HG03565 (cell line): ENCODE measurements around the gene TFCP2L1.

Source experiments
- ATAC-seq: cut with Tn5 transposase; IDR thresholded peaks from one replicate; pipeline ENCODE4 v1.9.1; 2021; ENCODE audit warnings: mild to moderate bottlenecking, moderate library complexity; ENCODE audit not compliant: unreplicated experiment

Gene TFCP2L1

DNA sequence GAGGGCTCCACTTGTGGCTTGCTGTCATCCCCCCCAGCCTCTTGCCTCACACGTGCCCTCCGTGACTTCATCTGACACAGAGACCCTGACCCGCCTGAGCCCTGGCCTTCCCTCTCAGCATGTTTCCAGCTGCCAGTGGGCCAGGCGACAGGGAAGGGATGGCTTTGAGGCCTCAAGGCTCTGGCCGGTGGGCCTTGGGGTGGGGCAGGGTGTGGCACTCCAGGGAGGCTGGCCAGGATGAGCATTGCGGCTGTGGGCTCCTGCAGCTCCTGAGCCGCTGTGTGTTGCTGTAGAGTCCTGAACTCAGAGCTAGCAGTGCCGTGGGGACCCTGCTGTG is 85.0 kb downstream of the TFCP2L1 start:
- no peak for ATAC-seq

DNA sequence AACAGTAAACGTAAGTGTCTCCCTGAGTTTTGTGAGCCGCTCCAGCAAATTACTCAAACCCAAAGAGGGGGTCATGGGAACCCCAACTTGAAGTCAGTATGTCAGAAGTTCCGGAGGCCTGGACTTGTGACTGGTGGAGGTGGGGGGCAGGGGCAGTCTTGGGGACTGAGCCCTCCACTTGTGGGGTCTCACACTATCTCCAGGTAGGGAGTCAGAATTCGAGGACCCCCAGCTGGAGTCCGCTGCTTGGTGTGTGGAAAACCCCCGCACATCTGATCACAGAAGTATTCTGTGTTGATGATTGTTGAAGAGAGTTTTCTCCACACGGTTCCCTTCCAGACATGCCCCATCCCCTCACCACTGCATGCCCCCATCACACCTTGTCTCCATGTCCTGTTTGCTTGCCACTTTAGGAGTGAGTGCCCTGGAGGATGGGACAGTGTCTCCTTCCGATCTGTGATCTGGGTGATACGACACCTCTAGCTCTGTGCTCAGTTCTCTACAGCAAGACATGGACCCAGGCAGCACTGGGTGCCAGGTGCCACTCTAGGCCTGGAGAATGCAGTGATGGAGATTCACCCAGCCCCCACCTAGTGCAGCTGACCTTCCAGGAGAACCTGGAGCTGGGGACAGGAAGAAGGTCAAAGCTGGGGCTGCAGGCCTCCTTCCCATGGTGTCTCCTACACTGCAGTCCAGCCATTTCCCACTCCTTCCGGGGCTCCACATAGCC is 85.6 kb downstream of the TFCP2L1 start:
- ATAC-seq: no peak

DNA sequence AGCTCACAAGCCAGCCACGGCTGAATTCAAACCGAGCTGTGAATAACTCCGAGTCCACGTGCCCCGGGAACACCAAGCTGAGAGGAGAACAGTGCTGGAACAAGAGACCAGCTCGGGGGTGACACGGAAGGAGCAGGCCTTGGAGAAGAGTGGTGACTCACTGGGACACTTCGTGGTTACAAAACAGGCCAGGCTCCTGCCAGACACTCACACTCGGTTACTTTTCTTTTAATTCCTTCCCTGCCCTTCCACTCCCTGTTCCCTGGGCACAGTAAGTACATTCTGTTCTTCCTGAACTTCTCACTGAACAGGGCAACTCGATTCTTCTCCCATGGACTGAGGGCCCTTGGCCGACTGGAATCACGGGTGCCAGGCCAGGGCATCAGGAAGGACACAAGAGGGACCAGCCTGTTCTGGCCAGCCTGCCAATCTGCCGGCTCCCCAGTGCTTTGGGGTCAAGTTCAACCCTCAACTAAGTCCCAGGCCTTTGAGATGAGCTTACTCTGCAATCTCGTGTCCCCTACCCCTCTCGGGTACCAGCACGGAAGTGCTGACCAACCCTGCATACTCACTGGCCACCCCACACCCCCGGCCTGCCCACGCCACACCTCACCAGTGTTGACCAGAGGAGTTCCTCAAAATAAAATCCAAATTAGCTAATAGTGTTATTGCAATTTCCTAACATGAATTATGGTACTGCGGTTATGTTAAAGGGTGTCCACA is 87.5 kb downstream of the TFCP2L1 start:
- ATAC-seq: no peak

DNA sequence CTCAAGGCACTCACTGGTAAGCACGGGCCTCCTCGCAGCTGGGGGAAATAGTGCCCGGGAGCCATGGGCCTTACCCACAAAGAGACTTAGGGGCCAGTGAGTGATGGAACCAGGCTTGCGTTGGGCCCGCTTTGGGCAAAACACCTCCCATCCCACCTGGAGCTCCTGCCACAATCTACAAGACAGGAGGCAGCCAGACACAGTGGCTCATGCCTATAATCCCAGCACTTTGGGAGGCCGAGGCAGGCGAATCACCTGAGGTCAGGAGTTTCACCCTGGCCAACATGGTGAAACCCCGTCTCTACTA is 88.2 kb downstream of the TFCP2L1 start:
- ATAC-seq: no peak

DNA sequence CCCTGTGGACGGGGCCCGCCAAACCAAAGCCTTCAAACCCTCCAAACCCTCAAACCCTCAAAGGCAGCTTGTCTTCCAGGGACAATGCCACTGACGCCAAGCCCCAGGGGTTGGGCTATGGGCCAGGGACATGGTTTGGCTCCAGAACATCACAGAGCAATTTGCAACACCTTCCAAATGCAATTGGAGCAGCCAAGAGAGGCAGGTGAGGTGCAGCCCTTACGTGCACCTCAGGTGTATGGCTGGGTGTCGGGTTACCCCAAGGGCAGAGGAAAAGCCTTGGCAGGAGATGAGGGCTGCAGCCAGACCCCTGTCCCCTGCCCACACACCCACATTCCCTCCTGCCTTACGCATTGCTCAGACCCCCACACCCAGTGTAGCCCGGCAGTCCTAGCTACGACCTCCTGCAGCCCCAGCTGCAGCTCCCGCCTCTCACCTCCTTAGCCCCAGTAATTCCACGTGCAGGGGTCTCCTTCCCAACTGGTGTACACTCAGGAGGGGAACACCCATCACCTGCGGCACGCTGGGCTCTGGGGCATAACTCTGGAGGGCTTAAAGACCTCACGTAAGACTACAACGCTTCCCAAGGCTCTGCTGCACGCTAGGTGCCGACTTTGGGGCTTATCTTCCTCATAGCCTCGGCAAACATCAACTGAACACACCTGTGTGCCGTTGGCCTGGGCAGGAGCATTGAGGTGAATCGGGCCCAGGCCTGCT is 88.7 kb downstream of the TFCP2L1 start:
- ATAC-seq: no peak

DNA sequence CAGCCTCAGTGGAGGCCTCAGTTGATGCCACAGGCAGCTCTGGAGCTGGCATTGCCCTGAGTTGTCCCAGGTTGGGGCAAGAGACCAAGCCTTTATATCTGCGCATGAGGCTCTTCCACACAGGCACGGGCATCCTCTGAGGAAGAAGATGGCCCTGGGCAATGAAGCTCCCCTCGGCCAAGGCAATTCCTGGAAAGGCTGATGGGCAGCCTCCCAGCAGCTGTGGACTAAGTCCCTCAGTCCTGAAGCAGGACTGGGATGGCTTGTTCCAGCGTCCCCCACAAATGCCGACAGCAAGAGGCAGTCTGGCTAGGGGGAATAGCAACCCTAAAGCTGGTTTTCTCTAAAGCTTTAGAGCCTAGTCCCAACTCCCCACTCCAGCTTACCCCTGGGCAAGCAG is 90.0 kb downstream of the TFCP2L1 start:
- ATAC-seq: no peak

DNA sequence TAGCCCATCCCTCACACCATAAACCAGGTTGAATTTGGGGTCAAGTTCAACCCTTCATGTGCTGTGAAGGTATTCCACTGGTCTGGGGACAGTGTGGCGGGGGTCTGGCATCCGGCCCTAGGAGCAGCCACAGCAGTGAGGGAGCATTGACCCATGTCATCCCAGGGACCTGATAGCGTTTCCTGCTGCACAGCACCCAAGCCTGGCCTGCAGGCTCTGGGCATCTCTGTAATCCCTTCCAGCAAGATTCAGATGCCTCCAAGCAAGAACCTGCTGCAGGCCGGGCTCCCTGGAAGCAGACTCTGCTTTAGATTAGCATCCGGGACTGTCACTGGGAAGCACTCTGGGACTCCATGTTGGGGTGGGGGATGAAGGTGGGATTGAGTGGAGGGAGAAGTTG is 90.4 kb downstream of the TFCP2L1 start:
- ATAC-seq: no peak

DNA sequence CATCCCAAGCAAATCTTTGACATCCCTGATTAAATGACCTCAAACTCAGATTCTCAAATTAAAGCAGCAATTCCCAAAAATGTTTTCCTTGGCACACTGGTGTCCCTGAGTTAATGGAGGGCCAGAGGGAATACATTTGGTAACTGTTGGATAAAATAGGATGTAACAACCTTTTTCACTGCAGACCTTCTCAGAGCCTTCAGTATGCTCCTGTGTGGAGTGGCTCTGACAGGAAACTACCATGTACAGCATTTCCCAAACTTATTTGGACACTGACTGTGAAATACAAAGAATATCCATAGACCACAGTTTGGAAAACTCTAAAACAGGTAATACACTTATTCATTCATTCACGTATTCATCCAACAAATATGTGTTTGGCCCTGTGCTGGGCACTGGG is 91.8 kb downstream of the TFCP2L1 start:
- ATAC-seq: no peak

DNA sequence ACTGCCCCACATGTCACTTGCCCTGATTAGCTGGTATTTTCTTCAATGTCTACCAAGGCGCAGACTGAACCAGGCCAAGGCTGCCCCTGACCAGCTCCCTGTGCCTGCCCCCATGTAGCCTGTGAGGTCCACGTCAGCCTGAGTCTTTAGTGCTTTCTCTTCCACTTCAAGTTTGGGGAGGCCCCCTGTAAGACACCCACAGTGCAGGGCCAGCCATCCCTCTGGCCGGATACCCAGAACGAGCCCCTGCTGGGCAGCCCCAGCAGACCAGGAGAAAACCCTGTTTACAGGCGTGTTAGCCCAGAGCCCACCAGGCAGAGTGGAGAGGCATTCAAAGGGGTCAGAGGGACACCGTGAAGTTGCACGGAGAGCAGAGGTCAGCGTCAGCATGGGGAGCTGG is 92.4 kb downstream of the TFCP2L1 start:
- no peak for ATAC-seq

DNA sequence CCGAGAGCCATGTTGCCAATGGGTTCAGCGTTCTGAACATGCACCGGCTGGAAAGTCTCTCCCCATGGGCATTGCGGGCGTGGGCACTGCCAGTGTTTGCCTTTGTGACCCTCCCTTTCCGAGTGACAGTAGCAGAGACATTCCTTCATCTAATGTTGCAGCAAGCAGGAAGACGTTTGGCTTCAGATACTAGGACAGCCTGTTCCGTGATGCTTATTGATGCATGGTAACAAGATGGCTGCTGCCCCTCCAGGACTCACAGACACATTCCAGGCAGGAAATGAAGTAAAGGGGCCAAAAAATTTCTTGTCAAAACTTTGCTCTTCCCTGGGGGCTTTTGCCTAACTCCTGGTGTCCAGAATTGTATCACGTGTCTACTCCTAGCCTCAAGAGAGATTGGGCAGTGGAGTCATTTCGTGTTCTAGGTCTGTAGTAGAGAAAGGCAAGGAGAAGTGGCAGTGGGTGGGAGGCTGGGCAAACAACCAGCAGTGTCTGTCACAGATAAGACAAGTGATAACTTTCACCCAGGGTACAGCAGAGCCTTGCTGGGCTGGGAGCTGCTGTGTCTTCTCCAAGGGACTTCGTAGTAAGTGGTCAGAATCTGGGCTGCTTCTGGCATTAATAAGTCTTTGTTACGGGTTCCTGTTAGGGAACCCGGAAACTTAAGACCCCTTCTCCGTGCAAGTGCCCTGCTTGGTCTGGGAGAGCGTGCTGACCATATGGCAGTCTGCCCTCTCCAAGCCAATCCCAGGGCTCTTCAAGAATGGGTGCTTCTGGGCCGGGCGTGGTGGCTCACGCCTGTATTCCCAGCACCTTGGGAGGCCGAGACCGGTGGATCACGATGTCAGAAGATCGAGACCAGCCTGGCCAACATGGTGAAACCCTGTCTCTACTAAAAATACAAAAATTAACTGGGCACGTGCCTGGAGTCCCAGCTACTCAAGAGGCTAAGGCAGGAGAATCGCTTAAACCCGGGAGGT is 93.5 kb downstream of the TFCP2L1 start:
- ATAC-seq: no peak

DNA sequence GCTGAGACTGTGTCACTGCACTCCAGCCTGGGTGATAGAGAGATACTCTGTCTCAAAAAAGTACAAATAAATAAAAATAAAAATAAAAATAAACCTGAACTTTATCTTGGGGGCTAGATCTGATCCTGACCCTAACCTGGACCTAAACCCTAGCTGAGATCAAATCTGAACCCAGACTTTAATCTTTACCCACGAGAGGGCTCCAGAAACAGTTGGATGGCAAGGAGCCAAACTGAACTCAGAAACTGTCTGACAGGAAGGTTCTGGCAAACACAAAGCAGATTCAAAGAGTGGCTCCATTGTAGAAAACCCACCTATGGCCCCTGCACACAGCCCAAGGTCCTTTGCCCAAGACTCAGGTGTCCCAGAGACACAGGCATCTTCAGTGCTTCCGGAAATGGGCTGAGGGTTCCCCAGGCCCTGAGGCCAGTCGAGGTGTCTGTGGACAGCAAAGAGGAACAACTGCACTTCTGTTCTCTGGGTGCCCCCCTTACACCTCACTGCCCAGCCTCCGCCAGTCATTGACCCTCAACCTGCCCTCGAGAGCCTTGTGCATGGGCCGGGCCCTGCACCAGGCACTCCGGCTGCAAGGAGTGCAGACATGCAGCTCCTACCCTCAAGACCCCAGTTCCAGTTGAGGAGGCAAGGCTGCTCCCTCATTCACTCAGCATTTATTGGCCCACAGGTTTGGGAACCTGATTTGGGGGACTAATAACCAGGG is 95.2 kb downstream of the TFCP2L1 start:
- ATAC-seq: no peak

DNA sequence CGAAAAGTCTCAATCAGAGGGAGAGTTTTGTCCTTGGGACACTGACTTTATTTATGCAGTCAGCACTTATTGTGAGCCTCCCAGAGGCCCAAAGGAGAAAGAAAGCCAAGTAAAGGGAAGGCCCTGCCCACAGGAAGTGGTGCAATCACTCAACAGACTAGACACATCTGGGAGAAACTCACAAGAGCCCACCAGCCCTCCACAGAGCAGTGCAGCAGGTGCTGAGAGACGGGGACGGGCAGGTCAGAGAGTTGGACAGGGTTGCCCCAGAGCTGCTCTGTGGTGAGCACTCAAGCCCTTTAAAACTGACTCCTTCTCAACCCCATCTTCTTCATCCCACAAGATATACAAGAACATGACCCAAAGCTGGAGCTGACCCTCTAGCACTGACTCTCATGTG is 96.0 kb downstream of the TFCP2L1 start:
- no peak for ATAC-seq

DNA sequence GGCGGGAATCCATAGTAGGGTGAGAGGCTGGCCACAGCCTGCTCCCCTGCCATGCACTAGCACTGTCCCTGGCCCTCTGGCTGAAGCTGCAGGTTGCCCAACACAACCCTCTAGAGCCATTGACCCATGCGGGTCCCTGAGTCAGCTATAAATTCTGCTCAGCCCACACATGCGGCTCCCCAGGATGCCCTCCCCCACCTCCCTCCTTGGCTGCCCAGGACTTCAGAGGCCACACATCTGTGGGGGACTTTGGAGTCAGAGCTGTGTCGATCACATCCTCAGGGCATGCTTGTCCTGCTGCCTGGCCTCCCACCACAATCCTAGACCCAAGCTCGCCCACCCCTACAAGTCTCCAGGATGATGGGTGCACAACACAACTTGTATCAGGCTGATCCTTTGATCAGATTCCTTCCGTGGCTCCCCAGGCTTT is 97.0 kb downstream of the TFCP2L1 start:
- no peak for ATAC-seq

DNA sequence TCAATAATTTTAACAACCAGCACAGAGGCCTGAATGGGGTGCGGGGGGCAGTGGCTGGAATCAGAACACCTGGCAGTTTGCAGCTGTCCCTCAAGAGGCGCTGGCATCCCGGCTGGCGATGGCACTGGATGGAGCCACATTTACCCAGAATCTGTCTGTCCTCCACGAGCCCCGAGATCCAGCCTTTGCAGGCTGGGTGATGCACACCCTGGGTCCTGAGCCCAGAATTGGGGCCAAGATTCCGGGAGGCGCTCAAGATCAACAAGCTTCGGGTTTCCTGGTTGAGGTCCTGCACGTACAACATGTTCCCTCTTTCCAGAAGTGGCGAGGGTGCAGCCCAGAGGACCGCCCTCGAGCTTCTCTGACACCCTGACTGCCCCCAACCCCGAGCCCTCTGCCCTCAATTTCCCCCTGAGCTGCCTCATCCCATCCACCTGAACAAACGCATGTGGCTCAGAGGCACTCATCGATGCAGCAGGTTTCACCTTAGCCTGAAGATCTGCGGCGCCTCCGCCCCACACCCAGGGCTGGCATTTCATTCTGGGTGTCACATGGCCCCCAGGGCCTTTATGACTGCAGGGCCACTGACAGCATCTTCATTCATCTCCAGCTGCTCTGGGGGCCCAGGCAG is 97.5 kb downstream of the TFCP2L1 start:
- ATAC-seq: no peak

DNA sequence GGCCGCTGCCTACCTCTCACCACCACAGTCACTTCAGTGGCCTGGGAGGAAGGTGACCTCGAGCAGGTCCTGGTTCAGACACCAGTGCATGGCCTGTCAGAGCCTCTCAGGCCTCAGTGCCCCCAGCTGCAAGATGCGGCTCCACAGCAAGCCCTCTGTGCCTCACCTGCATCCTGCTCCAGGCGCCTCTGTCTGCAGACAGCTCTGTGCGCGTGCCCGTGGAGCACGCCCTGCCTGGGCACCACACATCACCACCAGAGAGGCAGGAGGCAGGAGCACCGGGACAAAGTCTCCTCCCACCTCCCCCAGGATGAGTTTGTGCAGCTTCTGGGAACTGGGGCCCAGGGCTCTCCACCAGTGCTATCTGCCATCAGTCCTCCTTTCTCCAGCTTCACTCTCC is 98.7 kb downstream of the TFCP2L1 start:
- ATAC-seq: no peak

DNA sequence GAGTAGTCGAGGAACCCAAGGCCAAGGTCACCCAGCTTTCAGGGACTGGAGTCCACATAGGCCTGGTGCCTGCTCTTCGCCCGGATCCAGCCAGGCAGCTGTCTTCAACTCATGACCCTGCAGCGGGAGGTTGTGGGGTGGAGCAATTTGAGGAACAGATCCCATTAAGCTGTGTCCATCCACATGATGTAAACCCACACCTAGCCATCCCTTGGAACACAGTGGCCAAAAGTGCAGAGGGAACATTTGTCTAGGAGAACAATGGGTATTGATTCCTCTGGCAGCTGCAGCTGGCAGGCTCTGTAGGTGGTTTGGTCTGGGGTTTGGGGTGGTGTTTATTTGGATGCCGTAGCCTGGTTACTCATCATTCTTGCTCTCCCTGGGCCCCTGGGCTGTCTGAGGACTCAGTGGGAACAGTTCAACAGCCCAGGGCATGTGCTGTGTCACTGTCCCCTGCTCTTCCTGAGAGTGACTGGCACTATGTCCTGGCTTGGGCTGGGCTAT is 99.4 kb downstream of the TFCP2L1 start:
- ATAC-seq: no peak

DNA sequence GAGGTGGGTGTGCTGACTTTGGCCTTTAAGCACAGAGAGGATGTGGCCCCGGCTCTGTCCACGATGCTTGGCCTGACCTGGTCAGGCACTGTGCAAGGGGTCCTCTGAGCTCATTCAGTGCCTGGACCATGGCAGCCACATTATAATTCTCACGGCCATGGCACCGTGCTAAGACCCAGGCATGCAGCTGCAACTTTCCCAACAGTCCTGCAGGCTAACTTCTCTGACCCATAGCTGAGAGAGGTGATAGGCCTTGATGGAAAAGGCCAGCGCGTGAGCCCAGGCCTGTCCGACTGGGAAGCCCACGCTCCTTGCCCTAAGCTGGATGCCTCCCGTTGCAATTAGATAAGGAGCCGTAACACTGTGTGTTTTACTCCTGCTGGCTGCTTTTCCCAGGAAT is 99.9 kb downstream of the TFCP2L1 start:
- no peak for ATAC-seq

DNA sequence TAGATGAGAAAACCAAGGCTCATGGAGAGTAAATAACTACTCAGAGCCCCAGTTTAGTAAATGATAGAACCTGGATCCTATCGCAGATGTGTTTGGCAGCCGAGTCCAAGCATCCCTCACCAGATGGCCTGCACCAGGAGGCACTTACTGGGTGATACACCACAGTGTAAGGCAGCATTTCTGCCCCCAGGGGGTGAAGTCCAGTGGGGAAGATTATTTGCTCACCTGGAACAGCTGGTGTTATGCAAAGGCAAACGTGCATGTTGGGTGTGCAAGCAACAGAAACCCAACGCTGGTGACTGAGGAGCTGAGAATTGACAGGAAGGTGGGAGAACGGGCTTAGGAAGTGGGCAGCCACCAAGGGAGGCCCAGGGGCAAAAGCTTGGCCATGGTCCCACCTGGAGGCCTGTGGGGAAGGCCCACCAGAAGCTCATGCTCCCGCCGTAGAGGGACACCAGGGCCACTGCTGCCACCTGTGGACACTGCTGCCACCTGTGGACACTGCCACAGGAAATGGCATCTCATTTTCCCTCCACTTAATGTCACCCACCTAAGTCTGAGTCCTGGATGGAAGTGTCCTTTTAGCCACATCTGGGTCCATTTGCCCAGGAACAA is 100.6 kb downstream of the TFCP2L1 start:
- no peak for ATAC-seq

DNA sequence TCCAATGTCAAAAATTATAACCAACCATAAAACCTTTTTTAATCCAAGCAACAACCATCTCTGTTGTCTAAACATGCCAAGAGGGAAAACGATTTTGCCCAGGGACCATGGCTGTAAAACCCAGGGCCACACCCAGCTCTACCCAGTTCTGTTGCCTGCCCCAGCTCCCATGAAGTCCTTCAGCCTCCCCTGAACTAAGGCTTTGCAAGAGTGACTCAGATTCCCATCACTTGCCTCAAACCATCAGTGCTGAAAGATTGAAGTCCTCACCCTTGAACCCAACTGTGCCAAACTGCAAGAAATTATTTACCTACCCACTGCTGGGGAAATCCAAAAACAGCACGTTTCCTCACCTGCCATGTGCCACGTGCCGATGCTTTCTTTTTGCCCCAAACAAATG is 102.5 kb downstream of the TFCP2L1 start:
- no peak for ATAC-seq
